ENCODE results near the gene PIP5K1B.

DNA sequence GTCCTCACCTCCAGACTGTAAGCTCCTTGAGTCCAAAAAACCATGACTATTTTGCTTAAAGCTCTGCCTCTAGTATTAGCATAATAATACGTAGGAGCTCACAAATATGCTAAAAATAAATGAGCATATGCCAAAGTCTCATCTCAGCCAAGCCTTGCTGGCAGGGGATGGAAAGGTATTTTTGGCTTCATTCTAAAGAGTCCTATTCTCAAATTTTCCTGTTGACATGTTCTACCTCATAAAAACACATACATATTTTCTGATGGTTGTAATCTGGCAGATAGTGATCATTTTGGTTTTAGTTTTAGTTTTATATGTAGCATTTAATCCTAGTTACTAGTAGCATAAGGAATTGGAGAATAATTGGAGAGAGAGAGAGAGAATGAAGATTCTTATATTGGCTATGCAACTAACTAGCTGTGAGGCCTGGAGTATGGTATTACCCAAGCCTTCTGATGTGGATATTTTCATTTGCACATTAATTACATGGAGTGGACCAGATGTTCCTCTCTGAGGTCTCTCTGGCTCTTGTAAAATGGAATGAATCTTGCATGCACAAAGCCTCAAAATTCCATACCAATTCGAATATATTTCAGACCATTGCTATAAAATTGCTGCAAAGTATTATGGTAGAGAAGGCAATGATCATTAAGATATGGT lies 55.8 kb downstream of the PIP5K1B start:
- TF ChIP-seq, protein P1, sequence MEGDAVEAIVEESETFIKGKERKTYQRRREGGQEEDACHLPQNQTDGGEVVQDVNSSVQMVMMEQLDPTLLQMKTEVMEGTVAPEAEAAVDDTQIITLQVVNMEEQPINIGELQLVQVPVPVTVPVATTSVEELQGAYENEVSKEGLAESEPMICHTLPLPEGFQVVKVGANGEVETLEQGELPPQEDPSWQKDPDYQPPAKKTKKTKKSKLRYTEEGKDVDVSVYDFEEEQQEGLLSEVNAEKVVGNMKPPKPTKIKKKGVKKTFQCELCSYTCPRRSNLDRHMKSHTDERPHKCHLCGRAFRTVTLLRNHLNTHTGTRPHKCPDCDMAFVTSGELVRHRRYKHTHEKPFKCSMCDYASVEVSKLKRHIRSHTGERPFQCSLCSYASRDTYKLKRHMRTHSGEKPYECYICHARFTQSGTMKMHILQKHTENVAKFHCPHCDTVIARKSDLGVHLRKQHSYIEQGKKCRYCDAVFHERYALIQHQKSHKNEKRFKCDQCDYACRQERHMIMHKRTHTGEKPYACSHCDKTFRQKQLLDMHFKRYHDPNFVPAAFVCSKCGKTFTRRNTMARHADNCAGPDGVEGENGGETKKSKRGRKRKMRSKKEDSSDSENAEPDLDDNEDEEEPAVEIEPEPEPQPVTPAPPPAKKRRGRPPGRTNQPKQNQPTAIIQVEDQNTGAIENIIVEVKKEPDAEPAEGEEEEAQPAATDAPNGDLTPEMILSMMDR (conservative IDR thresholded peaks at IDR 0.05 in 1 of 2, IDR thresholded peaks at IDR 0.05 in 1 of 2; ENCODE audit: low read depth in 1 of 2, low read length in 2 of 2), result no peak
- no peak for TF ChIP-seq EZH2 (IDR thresholded peaks at IDR 0.05; ENCODE audit: low read length, missing control alignments)

Measured in fibroblast of lung (primary cell).